Measurements from ENCODE around the gene DAP3. TPM values are rescaled to one million over a fixed set of nuclear protein-coding genes. Genes with fewer than 3 reads are reported as not detected.
"Not testable (repeated sequence)": the region's sequence is repeated elsewhere in the genome, so short reads cannot be mapped to it uniquely, and the experiment has no call there.

The DAP3 gene
- total RNA-seq, 4 donors from 2014 or later = 73.5 to 131 (median 87.9) TPM

DNA sequence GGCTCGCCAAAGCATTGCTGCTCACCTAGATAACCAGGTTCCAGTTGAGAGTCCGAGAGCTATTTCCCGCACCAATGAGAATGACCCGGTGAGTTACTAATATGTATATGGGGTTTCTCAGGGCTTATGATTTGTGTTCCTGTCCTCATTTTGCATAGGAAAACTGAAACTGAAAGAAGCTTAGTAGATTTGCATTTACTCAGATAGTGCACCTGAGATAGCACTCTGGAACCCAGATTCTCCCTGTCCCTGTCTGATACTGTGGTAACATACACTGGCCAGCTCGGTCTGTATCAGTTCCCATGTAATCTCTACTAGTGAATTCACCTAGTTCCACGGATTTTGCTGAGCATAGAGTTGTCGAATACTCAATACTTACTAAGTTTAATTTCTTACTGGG lies 28.1 kb downstream of the DAP3 start:
- peaks cover 0 to 50% (median 25%) of the 10 kb centered on the region in 4 donors for H3K36me3 ChIP-seq
- intact Hi-C loops (cut with DNase I) = no loop called here
- over 99% methylated on average over 7 of the region's 7 CpGs for WGBS

DNA sequence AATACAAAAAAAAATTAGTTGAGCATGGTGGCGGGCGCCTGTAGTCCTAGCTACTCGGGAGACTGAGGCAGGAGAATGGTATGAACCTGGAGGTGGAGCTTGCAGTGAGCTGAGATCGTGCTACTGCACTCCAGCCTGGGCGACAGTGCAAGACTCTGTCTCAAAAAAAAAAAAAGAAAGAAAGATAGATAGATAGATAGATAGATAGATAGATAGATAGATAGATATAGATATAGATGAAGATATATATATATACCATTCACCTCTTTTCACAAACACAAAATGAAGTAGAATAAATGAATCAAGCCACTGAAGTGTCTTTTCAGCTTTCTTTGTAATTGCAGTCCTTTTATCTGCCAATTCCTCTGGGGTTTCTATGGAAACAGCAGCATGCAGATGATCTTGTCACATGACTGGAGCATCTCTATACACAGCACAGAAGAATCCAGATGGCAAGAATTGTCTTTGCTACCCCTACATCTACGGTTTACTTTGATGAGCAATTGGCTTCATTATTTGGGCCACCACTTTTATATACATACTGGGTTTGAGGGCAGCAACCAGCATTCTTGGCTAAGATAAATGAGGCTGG lies 29.7 kb downstream of the DAP3 start:
- WGBS = 90% methylated on average over 6 of the region's 6 CpGs
- intact Hi-C loops (cut with DNase I) = not testable (repeated sequence)
- peaks cover 0 to 62% (median 36%) of the 10 kb centered on the region in 4 donors for H3K36me3 ChIP-seq

More for the DNA sequence above, 28.1 kb downstream of the DAP3 start:
- Histone ChIP-seq H3K4me1 (peaks cover 0 to 9% (median 8%) of the 10 kb centered on the region in 4 donors), H3K27ac (replicated peaks in 1 of 4) (no peak overlapping the region), H3K9me3 (no peaks in the 10 kb centered on the region), H3K27me3 (no peaks in the 10 kb centered on the region), H3K4me3 (no peak overlapping the region)
- DNase-seq (ENCODE audit: extremely low spot score) = no peak
- TF ChIP-seq POLR2A (IDR thresholded peaks at IDR 0.05; ENCODE audit: low read depth) (no peak), POLR2AphosphoS5 (IDR thresholded peaks at IDR 0.05) (no peak), EP300 (IDR thresholded peaks at IDR 0.05) (no peak)
- TF ChIP-seq, protein P1, sequence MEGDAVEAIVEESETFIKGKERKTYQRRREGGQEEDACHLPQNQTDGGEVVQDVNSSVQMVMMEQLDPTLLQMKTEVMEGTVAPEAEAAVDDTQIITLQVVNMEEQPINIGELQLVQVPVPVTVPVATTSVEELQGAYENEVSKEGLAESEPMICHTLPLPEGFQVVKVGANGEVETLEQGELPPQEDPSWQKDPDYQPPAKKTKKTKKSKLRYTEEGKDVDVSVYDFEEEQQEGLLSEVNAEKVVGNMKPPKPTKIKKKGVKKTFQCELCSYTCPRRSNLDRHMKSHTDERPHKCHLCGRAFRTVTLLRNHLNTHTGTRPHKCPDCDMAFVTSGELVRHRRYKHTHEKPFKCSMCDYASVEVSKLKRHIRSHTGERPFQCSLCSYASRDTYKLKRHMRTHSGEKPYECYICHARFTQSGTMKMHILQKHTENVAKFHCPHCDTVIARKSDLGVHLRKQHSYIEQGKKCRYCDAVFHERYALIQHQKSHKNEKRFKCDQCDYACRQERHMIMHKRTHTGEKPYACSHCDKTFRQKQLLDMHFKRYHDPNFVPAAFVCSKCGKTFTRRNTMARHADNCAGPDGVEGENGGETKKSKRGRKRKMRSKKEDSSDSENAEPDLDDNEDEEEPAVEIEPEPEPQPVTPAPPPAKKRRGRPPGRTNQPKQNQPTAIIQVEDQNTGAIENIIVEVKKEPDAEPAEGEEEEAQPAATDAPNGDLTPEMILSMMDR (IDR thresholded peaks at IDR 0.05) = no peak

DNA sequence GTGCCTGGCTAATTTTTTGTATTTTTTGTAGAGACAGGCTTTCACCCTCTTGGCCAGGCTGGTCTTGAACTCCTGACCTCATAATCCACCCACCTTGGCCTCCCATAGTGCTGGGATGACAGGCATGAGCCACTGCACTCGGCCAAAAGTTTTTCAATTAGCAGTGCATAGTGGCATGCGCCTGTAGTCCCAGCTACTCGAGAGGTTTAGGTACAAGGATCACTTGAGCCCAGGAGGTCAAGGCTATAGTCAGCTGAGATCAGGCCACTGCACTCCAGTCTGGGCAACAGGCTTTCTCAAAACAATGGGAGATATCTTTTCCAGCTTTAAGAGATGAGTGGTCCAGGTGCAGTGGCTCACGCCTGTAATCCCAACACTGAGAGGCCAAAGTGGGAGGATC lies 30.8 kb downstream of the DAP3 start:
- H3K27me3 ChIP-seq = no peaks in the 10 kb centered on the region
- H3K36me3 ChIP-seq = peaks cover 0 to 65% (median 40%) of the 10 kb centered on the region in 4 donors
- no peaks in the 10 kb centered on the region for H3K9me3 ChIP-seq
- intact Hi-C loops (cut with DNase I) = no loop called here
- no peaks in the 10 kb centered on the region for H3K4me1 ChIP-seq
- H3K27ac ChIP-seq (replicated peaks in 1 of 4) = no peak overlapping the region
- TF ChIP-seq POLR2A (IDR thresholded peaks at IDR 0.05; ENCODE audit: low read depth) = no peak
- no peak for TF ChIP-seq EP300 (IDR thresholded peaks at IDR 0.05)
- TF ChIP-seq POLR2AphosphoS5 (IDR thresholded peaks at IDR 0.05) = no peak
- TF ChIP-seq, protein P1 (IDR thresholded peaks at IDR 0.05) = no peak
- 100% methylated on average over 4 of the region's 4 CpGs for WGBS
- no peak overlapping the region for H3K4me3 ChIP-seq
- DNase-seq (ENCODE audit: extremely low spot score) = no peak

More for the DNA sequence above, 29.7 kb downstream of the DAP3 start:
- H3K9me3 ChIP-seq; H3K27me3 ChIP-seq; H3K4me3 ChIP-seq; H3K27ac ChIP-seq (replicated peaks in 1 of 4); H3K4me1 ChIP-seq; DNase-seq (ENCODE audit: extremely low spot score): not testable (repeated sequence)

DNA sequence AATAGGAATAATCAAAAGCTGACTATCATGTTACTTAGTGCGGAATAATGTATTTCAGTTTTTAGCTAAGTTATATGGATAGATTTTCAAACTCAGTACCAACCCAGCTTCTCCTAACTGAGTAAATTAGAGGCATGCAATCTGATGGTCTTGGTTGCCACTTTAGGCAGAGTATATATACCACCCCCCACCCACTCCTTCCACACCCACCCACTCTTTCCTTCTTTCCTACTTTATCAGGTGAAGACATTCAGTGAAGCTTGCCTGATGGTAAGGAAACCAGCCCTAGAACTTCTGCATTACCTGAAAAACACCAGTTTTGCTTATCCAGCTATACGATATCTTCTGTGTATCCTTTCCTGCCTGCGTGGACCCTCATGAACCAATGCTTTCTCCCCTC lies 36.3 kb downstream of the DAP3 start:
- 94% methylated on average over 3 of the region's 3 CpGs for WGBS
- DNase-seq (ENCODE audit: extremely low spot score) = no peak
- Histone ChIP-seq H3K4me3 (no peak overlapping the region), H3K27me3 (no peaks in the 10 kb centered on the region), H3K36me3 (peaks cover 0 to 69% (median 50%) of the 10 kb centered on the region in 4 donors), H3K27ac (replicated peaks in 1 of 4) (no peak overlapping the region), H3K4me1 (peaks cover 0 to 4% (median 0%) of the 10 kb centered on the region in 4 donors), H3K9me3 (no peaks in the 10 kb centered on the region)
- TF ChIP-seq, protein P1 (IDR thresholded peaks at IDR 0.05) = no peak
- TF ChIP-seq POLR2AphosphoS5 (IDR thresholded peaks at IDR 0.05) = no peak
- no peak for TF ChIP-seq EP300 (IDR thresholded peaks at IDR 0.05)
- TF ChIP-seq POLR2A (IDR thresholded peaks at IDR 0.05; ENCODE audit: low read depth) = no peak
- intact Hi-C loops (cut with DNase I) = no loop called here

DNA sequence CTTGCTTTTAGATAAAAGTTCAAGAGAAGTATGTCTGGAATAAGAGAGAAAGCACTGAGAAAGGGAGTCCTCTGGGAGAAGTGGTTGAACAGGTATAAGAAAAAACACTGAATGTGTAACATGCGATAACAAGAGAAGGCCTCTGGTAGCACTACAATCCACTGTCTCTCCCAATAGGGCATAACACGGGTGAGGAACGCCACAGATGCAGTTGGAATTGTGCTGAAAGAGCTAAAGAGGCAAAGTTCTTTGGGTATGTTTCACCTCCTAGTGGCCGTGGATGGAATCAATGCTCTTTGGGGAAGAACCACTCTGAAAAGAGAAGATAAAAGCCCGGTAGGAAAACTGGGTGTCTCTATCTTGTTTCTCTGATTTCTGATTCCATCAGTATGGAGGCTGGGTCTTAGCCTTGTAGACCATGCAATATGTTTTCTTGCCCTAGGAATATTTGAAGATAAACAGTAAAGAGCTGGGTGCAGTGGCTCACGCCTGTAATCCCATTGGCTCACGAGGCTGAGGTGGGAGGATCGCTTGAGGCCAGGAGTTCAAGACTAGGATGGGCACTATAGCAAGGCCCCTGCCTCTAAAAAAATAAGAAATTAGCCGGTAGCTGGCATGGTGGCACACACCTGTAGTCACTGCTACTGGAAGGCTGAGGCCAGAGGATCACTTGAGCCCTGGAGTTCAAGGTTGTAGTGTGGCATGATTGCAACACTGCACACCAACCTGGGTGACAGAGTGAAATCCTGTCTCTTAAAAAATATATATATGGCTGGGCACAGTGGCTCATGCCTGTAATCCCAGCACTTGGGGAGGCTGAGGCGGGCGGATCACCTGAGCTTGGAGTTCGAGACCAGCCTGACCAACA lies 40.4 kb downstream of the DAP3 start:
- 66% methylated on average over 12 of the region's 12 CpGs for WGBS
- Histone ChIP-seq H3K27ac (replicated peaks in 1 of 4) (no peak overlapping the region), H3K9me3 (no peaks in the 10 kb centered on the region), H3K36me3 (peaks cover 5 to 80% (median 57%) of the 10 kb centered on the region in 4 donors), H3K27me3 (no peaks in the 10 kb centered on the region), H3K4me1 (peaks cover 0 to 4% (median 0%) of the 10 kb centered on the region in 4 donors), H3K4me3 (no peak overlapping the region)
- intact Hi-C loops (cut with DNase I) = loop anchor here (2.0 kb wide), 1 partner anchor 50 kb away; no protein-coding TSS in a partner anchor
- DNase-seq (ENCODE audit: extremely low spot score) = no peak
- TF ChIP-seq, protein P1 (IDR thresholded peaks at IDR 0.05) = peak; percentile 46 to 66 (median 51)
- no peak for TF ChIP-seq EP300 (IDR thresholded peaks at IDR 0.05)
- TF ChIP-seq POLR2A (IDR thresholded peaks at IDR 0.05; ENCODE audit: low read depth) = no peak
- no peak for TF ChIP-seq POLR2AphosphoS5 (IDR thresholded peaks at IDR 0.05)
